Right lobe of liver (tissue), 4 donors: ENCODE results near the gene KRTAP3-3.

ENCODE experiments used
- CTCF ChIP-seq, 4 donors: fragments of 200-600 bp in 3 of 4; fragments of 450-650 bp in 1 of 4; IDR thresholded peaks; one replicate each; pipeline versions ENCODE4 v1.5.1 to v1.8.0; 2016 to 2022; ENCODE audit warnings: antibody characterized with exemption in 4 of 4, mild to moderate bottlenecking in 2 of 4
- POLR2A ChIP-seq: fragments of 450-650 bp; IDR thresholded peaks from one replicate; pipeline ENCODE4 v1.6.1; 2017; ENCODE audit warnings: antibody characterized with exemption, mild to moderate bottlenecking
- donor health status: DM: no; HTN: no; CAD: no.
- donor health status: DM: no; HTN: no; CAD: no.
- donor health status: DM: no; HTN: yes; CAD: no.

GRCh38 chr17:41026715-41027471, 32.9 kb upstream of the KRTAP3-3 start, which contains the start of gene KRTAP1-5:
- no peak for TF ChIP-seq CTCF (IDR thresholded peaks at IDR 0.05)
- no peak for TF ChIP-seq POLR2A
